Measurements from ENCODE around the gene CDK5R1. TPM values are rescaled to one million over a fixed set of nuclear protein-coding genes. Genes with fewer than 3 reads are reported as not detected.

Gene CDK5R1
- total RNA-seq, 1 experiment from 2014 or later = 9.9 TPM

DNA sequence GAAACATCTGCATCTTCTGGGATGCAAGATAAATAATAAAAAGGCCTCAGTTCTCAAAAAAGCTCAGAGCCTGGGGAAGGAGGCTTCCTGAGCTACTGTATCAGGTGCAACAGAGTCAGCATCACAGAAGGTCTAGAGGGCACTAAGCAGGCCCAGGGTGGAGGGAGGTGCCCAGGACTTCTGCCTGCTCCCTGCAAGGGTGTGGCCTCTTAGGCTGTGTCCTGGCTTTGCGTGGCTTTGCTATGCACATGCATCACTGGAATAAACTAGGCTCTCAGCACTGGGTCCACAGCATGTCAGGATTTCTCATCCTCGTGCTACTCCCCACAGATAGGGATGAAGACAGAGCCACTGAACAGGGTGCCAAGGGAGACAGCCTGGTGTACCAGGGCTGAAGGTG, 25.5 kb downstream of the CDK5R1 start:
- CTCF ChIA-PET = interaction anchor here (0.6 to 0.7 kb wide), 3 partner anchors 20 to 258 kb away, joined by 3 to 5 read pairs (median 3); no protein-coding TSS in a partner anchor
- H3K36me3 Mint-ChIP-seq = no peaks in the 10 kb centered on the region

More for the DNA sequence above, 25.5 kb downstream of the CDK5R1 start:
- DNase-seq (ENCODE audit: low spot score) (no peak), ATAC-seq (no peak)
- no peak overlapping the region for H3K27ac Mint-ChIP-seq
- H3K4me3 Mint-ChIP-seq = no peak overlapping the region
- H3K9me3 Mint-ChIP-seq = no peaks in the 10 kb centered on the region
- TF ChIP-seq CREM (CRISPR knock-in tag; IDR thresholded peaks at IDR 0.05) (no peak), ATF1 (CRISPR knock-in tag; IDR thresholded peaks at IDR 0.05) (no peak), IRF2 (CRISPR knock-in tag; IDR thresholded peaks at IDR 0.05; ENCODE audit: borderline replicate concordance, low read depth) (no peak), SOX15 (CRISPR knock-in tag; IDR thresholded peaks at IDR 0.05) (no peak), NR2C2 (CRISPR knock-in tag; IDR thresholded peaks at IDR 0.05) (no peak), ZNF416 (CRISPR knock-in tag; IDR thresholded peaks at IDR 0.05) (no peak), CBFB (CRISPR knock-in tag; IDR thresholded peaks at IDR 0.05; ENCODE audit: low read depth) (no peak), RORB (CRISPR knock-in tag; IDR thresholded peaks at IDR 0.05) (no peak), NR3C1 (CRISPR knock-in tag; conservative IDR thresholded peaks at IDR 0.05; ENCODE audit: low read depth) (no peak), TEAD1 (CRISPR knock-in tag; IDR thresholded peaks at IDR 0.05) (no peak)
- TF ChIP-seq, protein P1, sequence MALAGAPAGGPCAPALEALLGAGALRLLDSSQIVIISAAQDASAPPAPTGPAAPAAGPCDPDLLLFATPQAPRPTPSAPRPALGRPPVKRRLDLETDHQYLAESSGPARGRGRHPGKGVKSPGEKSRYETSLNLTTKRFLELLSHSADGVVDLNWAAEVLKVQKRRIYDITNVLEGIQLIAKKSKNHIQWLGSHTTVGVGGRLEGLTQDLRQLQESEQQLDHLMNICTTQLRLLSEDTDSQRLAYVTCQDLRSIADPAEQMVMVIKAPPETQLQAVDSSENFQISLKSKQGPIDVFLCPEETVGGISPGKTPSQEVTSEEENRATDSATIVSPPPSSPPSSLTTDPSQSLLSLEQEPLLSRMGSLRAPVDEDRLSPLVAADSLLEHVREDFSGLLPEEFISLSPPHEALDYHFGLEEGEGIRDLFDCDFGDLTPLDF (CRISPR knock-in tag; IDR thresholded peaks at IDR 0.05) = no peak
- TF ChIP-seq, protein P2, sequence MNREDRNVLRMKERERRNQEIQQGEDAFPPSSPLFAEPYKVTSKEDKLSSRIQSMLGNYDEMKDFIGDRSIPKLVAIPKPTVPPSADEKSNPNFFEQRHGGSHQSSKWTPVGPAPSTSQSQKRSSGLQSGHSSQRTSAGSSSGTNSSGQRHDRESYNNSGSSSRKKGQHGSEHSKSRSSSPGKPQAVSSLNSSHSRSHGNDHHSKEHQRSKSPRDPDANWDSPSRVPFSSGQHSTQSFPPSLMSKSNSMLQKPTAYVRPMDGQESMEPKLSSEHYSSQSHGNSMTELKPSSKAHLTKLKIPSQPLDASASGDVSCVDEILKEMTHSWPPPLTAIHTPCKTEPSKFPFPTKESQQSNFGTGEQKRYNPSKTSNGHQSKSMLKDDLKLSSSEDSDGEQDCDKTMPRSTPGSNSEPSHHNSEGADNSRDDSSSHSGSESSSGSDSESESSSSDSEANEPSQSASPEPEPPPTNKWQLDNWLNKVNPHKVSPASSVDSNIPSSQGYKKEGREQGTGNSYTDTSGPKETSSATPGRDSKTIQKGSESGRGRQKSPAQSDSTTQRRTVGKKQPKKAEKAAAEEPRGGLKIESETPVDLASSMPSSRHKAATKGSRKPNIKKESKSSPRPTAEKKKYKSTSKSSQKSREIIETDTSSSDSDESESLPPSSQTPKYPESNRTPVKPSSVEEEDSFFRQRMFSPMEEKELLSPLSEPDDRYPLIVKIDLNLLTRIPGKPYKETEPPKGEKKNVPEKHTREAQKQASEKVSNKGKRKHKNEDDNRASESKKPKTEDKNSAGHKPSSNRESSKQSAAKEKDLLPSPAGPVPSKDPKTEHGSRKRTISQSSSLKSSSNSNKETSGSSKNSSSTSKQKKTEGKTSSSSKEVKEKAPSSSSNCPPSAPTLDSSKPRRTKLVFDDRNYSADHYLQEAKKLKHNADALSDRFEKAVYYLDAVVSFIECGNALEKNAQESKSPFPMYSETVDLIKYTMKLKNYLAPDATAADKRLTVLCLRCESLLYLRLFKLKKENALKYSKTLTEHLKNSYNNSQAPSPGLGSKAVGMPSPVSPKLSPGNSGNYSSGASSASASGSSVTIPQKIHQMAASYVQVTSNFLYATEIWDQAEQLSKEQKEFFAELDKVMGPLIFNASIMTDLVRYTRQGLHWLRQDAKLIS (CRISPR knock-in tag; IDR thresholded peaks at IDR 0.05; ENCODE audit: borderline replicate concordance) = no peak
- TF ChIP-seq, protein P3, sequence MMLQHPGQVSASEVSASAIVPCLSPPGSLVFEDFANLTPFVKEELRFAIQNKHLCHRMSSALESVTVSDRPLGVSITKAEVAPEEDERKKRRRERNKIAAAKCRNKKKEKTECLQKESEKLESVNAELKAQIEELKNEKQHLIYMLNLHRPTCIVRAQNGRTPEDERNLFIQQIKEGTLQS (CRISPR knock-in tag; conservative IDR thresholded peaks at IDR 0.05) = no peak
- TF ChIP-seq, protein P4, sequence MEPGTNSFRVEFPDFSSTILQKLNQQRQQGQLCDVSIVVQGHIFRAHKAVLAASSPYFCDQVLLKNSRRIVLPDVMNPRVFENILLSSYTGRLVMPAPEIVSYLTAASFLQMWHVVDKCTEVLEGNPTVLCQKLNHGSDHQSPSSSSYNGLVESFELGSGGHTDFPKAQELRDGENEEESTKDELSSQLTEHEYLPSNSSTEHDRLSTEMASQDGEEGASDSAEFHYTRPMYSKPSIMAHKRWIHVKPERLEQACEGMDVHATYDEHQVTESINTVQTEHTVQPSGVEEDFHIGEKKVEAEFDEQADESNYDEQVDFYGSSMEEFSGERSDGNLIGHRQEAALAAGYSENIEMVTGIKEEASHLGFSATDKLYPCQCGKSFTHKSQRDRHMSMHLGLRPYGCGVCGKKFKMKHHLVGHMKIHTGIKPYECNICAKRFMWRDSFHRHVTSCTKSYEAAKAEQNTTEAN (CRISPR knock-in tag; IDR thresholded peaks at IDR 0.05) = no peak
- TF ChIP-seq, protein P5, sequence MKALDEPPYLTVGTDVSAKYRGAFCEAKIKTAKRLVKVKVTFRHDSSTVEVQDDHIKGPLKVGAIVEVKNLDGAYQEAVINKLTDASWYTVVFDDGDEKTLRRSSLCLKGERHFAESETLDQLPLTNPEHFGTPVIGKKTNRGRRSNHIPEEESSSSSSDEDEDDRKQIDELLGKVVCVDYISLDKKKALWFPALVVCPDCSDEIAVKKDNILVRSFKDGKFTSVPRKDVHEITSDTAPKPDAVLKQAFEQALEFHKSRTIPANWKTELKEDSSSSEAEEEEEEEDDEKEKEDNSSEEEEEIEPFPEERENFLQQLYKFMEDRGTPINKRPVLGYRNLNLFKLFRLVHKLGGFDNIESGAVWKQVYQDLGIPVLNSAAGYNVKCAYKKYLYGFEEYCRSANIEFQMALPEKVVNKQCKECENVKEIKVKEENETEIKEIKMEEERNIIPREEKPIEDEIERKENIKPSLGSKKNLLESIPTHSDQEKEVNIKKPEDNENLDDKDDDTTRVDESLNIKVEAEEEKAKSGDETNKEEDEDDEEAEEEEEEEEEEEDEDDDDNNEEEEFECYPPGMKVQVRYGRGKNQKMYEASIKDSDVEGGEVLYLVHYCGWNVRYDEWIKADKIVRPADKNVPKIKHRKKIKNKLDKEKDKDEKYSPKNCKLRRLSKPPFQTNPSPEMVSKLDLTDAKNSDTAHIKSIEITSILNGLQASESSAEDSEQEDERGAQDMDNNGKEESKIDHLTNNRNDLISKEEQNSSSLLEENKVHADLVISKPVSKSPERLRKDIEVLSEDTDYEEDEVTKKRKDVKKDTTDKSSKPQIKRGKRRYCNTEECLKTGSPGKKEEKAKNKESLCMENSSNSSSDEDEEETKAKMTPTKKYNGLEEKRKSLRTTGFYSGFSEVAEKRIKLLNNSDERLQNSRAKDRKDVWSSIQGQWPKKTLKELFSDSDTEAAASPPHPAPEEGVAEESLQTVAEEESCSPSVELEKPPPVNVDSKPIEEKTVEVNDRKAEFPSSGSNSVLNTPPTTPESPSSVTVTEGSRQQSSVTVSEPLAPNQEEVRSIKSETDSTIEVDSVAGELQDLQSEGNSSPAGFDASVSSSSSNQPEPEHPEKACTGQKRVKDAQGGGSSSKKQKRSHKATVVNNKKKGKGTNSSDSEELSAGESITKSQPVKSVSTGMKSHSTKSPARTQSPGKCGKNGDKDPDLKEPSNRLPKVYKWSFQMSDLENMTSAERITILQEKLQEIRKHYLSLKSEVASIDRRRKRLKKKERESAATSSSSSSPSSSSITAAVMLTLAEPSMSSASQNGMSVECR (CRISPR knock-in tag; IDR thresholded peaks at IDR 0.05; ENCODE audit: borderline replicate concordance) = no peak
- TF ChIP-seq, protein P6, sequence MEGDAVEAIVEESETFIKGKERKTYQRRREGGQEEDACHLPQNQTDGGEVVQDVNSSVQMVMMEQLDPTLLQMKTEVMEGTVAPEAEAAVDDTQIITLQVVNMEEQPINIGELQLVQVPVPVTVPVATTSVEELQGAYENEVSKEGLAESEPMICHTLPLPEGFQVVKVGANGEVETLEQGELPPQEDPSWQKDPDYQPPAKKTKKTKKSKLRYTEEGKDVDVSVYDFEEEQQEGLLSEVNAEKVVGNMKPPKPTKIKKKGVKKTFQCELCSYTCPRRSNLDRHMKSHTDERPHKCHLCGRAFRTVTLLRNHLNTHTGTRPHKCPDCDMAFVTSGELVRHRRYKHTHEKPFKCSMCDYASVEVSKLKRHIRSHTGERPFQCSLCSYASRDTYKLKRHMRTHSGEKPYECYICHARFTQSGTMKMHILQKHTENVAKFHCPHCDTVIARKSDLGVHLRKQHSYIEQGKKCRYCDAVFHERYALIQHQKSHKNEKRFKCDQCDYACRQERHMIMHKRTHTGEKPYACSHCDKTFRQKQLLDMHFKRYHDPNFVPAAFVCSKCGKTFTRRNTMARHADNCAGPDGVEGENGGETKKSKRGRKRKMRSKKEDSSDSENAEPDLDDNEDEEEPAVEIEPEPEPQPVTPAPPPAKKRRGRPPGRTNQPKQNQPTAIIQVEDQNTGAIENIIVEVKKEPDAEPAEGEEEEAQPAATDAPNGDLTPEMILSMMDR (IDR thresholded peaks at IDR 0.05) = no peak
- TF ChIP-seq, protein P7, sequence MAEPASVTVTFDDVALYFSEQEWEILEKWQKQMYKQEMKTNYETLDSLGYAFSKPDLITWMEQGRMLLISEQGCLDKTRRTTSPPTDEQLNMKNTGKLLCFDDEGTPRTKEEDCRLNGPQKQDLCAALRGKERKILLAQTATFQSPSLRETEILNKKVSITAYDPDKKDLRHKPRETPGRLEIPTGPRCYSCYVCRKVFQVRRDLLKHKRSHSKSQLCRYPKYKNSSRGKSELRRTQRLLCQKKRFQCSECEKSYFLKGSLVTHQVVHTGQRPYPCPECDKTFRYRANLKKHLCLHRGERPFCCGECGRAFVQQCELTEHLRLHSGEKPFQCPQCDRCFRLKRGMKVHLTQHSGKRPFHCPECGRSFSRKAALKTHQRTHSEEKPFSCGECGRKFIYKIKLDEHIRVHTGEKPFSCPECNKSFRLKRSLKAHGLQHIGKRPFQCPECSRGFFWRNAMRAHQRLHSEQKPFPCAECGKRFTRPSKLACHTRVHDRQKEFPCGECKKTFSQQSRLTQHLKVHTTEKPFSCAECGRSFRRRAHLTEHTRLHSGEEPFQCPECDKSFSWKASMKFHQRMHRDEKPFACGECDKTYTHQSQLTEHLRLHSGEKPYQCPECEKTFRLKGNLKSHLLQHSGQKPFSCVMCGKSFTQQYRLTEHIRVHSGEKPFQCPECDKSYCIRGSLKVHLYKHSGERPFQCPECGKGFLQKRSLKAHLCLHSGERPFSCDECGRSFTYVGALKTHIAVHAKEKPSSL (CRISPR knock-in tag; conservative IDR thresholded peaks at IDR 0.05) = no peak
- TF ChIP-seq, protein P8, sequence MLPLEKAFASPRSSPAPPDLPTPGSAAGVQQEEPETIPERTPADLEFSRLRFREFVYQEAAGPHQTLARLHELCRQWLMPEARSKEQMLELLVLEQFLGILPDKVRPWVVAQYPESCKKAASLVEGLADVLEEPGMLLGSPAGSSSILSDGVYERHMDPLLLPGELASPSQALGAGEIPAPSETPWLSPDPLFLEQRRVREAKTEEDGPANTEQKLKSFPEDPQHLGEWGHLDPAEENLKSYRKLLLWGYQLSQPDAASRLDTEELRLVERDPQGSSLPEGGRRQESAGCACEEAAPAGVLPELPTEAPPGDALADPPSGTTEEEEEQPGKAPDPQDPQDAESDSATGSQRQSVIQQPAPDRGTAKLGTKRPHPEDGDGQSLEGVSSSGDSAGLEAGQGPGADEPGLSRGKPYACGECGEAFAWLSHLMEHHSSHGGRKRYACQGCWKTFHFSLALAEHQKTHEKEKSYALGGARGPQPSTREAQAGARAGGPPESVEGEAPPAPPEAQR (CRISPR knock-in tag; IDR thresholded peaks at IDR 0.05) = no peak
- H3K27me3 Mint-ChIP-seq (ENCODE audit: low read depth) = no peaks in the 10 kb centered on the region
- peaks cover 28% of the 10 kb centered on the region for H3K4me1 Mint-ChIP-seq
- POLR2A ChIA-PET = interaction anchor here (0.6 kb wide), 1 partner anchor 32 kb away, joined by 3 read pairs; no protein-coding TSS in a partner anchor
